Measurements from ENCODE around the gene SERPINE3. TPM values are rescaled to one million over a fixed set of nuclear protein-coding genes. Genes with fewer than 3 reads are reported as not detected.

SERPINE3 gene
- total RNA-seq (2014; rRNA removed; shearing (Covaris generic)) (0.08 and 0.17 TPM in 2 replicates), polyA plus RNA-seq (2016; fragmentation: Nextera tagmentation; extraction: Ambion mirVana) (0.31 and 0.35 TPM in 2 replicates)
- long read RNA-seq: 0 reads

GRCh38 chr13:51339354-51339753 is at the start of gene SERPINE3:
TSS of gene SERPINE3 (plus strand) at chr13:51339691. CDS start at chr13:51341092, 1,401 bp downstream.
- Histone ChIP-seq H3K4me3 (no peak within 1 kb of the TSS), H3K4me2 (no peak within 1 kb of the TSS; the same call in 1 of the 2 replicates), H3K9me2 (ENCODE audit: insufficient read depth) (no peaks in the 10 kb centered on the region), H3K36me3 (ENCODE audit: insufficient read depth) (no peaks in the 10 kb centered on the region), H3F3A (replicated peaks; ENCODE audit: low read depth) (no peaks in the 10 kb centered on the region), H2AFZ (peak within 1 kb of the TSS; percentile 94), H3K27me3 (ENCODE audit: insufficient read depth) (no peaks in the 10 kb centered on the region), H3K27ac (ENCODE audit: low read depth) (no peak within 1 kb of the TSS), H3K79me2 (replicated peaks; ENCODE audit: insufficient read depth) (no peaks in the 10 kb centered on the region), H3K4me1 (ENCODE audit: insufficient read depth) (peaks cover 19% of the 10 kb centered on the region; the same call in 1 of the 2 replicates), H4K20me1 (replicated peaks; ENCODE audit: insufficient read depth) (no peaks in the 10 kb centered on the region)
- peak; percentile 47 for ATAC-seq
- TF ChIP-seq JUNB (IDR thresholded peaks at IDR 0.05; ENCODE audit: unreplicated experiment) (no peak), ETS1 (IDR thresholded peaks at IDR 0.05) (no peak), EZH2phosphoT487 (IDR thresholded peaks at IDR 0.05; ENCODE audit: unreplicated experiment) (no peak), CTCF (conservative IDR thresholded peaks at IDR 0.05; ENCODE audit: low read depth in 2 of 2) (no peak), POLR2AphosphoS5 (IDR thresholded peaks at IDR 0.05; ENCODE audit: low read depth) (no peak), ZNF114 (CRISPR knock-in tag; IDR thresholded peaks at IDR 0.05) (no peak), EZH2 (IDR thresholded peaks at IDR 0.05; ENCODE audit: low read depth, unreplicated experiment) (no peak), NANOG (IDR thresholded peaks at IDR 0.05; ENCODE audit: borderline replicate concordance) (no peak), ZNF331 (CRISPR knock-in tag; IDR thresholded peaks at IDR 0.05; ENCODE audit: low read depth) (no peak)
- peaks cover 7% of the 10 kb centered on the region for H3K27me3 Mint-ChIP-seq (ENCODE audit: insufficient read depth, low read depth, poor library complexity)
- no peak within 1 kb of the TSS for H3K27ac Mint-ChIP-seq
- no peak for DNase-seq (ENCODE audit: low spot score)
- H3K9me3 Mint-ChIP-seq: no peaks in the 10 kb centered on the region
- H3K4me3 Mint-ChIP-seq: no peak within 1 kb of the TSS
- no peaks in the 10 kb centered on the region for H3K36me3 Mint-ChIP-seq (ENCODE audit: low read depth)
- peaks cover 46% of the 10 kb centered on the region for H3K4me1 Mint-ChIP-seq

- no peak overlapping the region for H3K4me3 Mint-ChIP-seq
- peaks cover 11% of the 10 kb centered on the region for H3K27me3 Mint-ChIP-seq (ENCODE audit: insufficient read depth, low read depth, poor library complexity)
- no peak overlapping the region for H2AFZ ChIP-seq
- peaks cover 3% of the 10 kb centered on the region; the same call in 1 of the 3 replicates for H3K9me3 Mint-ChIP-seq
- no peaks in the 10 kb centered on the region for H3K79me2 ChIP-seq (replicated peaks; ENCODE audit: insufficient read depth)
- no peaks in the 10 kb centered on the region for H3K27me3 ChIP-seq (ENCODE audit: insufficient read depth)
- no peaks in the 10 kb centered on the region; the same call in 1 of the 2 replicates for H3F3A ChIP-seq (replicated peaks; ENCODE audit: low read depth)
- peaks cover 36% of the 10 kb centered on the region for H3K4me1 Mint-ChIP-seq
- no peaks in the 10 kb centered on the region for H3K9me2 ChIP-seq (ENCODE audit: insufficient read depth)
- no peaks in the 10 kb centered on the region for H4K20me1 ChIP-seq (replicated peaks; ENCODE audit: insufficient read depth)
- no peak overlapping the region for H3K27ac ChIP-seq (ENCODE audit: low read depth)
- no peak overlapping the region for H3K4me3 ChIP-seq
- H3K4me2 ChIP-seq: no peak overlapping the region
- peaks cover 16% of the 10 kb centered on the region for H3K4me1 ChIP-seq (ENCODE audit: insufficient read depth)
- no peak for ATAC-seq
- no peak for DNase-seq (ENCODE audit: low spot score)
- no peaks in the 10 kb centered on the region; the same call in 1 of the 2 replicates for H3K36me3 ChIP-seq (ENCODE audit: insufficient read depth)
- no peak overlapping the region for H3K27ac Mint-ChIP-seq
- peaks cover 4% of the 10 kb centered on the region; the same call in 1 of the 3 replicates for H3K36me3 Mint-ChIP-seq (ENCODE audit: low read depth)
- TF ChIP-seq EZH2 (IDR thresholded peaks at IDR 0.05; ENCODE audit: low read depth, unreplicated experiment): no peak
- TF ChIP-seq ZNF114 (CRISPR knock-in tag; IDR thresholded peaks at IDR 0.05): no peak
- TF ChIP-seq NANOG (IDR thresholded peaks at IDR 0.05; ENCODE audit: borderline replicate concordance): no peak
- TF ChIP-seq STAT1 (IDR thresholded peaks at IDR 0.05; ENCODE audit: unreplicated experiment): no peak
- no peak for TF ChIP-seq CTCF (conservative IDR thresholded peaks at IDR 0.05; ENCODE audit: low read depth in 2 of 2)
- no peak for TF ChIP-seq REST (IDR thresholded peaks at IDR 0.05; ENCODE audit: unreplicated experiment)
- no peak for TF ChIP-seq ETS1 (IDR thresholded peaks at IDR 0.05)
Measured at GRCh38 chr13:51291341-51291740, 48.1 kb upstream of the SERPINE3 start.
